T-helper 2 cell treated with Interferon-gamma antibody and Interleukin-4, amounts not matched to agents 100 ng/mL and 5 ng/mL, for 36 hours (primary cell): Measurements from ENCODE around the gene EIF6. TPM values are rescaled to one million over a fixed set of nuclear protein-coding genes. Genes with fewer than 3 reads are reported as not detected.

Experiments used
- intact Hi-C: fragments of 100-400 bp; cut with micrococcal nuclease; formaldehyde crosslinking; loops from one replicate; pipeline ENCODE4 v1.15.1; 2023
- total RNA-seq: library from RNA; stranded (reverse); gene quantifications from 2 replicates; pipeline ENCODE4 v1.2.3, GENCODE V29; 2022

EIF6 gene
- total RNA-seq, 1 donor from 2014 or later = 112 TPM

- intact Hi-C loops = no loop called here
These were observed 30.5 kb upstream of the EIF6 start for GRCh38 chr20:35314816-35315631.

DNA sequence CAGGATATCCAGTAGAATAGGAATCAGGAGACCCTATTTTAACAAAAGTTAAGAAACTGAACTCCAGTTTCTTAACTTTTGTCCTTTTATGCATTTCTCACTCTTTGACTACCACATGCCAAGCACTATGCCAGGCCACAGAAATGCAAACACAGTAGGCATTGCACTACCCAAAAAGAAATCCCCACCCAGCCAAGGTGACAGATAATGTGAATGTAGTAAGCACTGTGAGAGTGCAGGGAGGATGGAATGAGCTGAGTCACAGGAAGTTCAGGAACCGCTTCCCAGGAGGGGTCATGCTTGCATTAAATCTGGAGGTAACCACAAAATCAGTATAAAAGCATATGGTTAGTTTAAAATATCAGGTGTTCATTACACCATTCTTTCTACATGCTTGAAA lies 27.7 kb upstream of the EIF6 start:
- intact Hi-C loops = no loop called here

DNA sequence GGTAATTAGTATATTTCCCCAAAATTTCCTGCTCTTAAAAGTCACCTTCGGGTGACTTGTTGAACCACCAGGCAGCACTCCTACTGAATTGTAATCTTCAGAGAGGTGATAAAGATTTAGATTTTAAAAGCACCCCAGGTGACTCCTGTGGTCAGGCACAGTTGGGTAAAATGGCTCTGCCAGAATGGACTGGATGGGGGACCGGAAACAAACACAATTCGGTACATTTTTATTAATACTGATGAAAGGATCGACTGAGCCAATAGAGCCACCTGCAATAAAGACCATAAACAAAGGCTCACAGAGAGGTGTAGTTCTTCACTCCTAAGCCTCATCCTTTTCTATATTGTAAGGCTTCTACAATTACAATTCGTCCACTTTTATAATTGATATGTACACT lies 27.2 kb upstream of the EIF6 start:
- intact Hi-C loops = no loop called here

GRCh38 chr20:35311409-35311808 lies 26.8 kb upstream of the EIF6 start:
- intact Hi-C loops = no loop called here

DNA sequence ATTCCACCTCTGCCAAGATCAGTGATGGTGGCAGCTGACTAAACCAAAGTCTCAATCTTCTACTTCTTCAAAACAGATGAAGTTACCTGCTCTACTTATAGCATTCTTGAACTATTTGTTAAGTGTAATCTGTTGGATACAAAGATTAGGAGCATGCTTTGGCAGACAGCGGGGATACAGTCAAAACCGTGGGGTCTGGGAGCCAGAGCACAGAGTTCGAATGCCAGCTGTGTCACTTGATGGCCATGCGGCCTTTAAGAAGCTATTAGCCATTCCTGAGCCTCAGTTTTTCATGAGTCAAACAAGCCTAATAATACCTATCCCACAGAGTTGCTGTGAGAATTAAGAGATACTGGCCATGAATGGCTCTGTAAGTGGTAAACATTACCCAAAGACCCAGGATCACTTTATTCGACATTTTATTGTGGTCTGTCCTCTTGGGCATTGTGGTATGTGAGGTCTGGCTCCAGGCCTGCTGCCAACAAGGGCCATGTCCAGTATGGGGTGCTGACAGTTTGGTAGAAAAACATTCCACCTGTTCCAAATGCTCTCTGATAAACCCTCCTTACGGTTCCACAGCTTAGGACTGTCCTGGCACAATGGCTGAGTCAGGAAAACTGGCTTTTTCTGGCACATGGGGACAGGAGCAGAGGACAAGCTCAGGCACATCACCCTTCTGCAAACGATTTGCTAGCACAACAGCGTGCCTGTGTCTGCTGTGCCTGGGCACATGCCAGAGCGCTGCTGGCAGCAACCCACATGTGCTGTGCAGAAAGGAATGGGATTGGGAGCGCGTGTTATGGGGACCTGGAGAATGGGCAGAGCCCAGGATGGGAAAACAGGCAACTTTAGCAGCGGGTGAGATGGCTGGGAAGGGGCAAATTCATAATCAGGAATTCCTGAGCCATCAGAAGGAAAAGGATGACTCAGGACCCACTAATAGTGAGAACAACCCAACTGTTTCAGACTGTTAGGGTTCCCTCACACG lies 23.4 kb upstream of the EIF6 start:
- intact Hi-C loops = loop anchor here (10.0 kb wide), 1 partner anchor 307 kb away; the partner anchor contains the start of gene SPAG4

GRCh38 chr20:35306931-35307517 lies 22.5 kb upstream of the EIF6 start:
- intact Hi-C loops = loop anchor here (10.0 kb wide), 1 partner anchor 308 kb away; the partner anchor contains the start of gene SPAG4

DNA sequence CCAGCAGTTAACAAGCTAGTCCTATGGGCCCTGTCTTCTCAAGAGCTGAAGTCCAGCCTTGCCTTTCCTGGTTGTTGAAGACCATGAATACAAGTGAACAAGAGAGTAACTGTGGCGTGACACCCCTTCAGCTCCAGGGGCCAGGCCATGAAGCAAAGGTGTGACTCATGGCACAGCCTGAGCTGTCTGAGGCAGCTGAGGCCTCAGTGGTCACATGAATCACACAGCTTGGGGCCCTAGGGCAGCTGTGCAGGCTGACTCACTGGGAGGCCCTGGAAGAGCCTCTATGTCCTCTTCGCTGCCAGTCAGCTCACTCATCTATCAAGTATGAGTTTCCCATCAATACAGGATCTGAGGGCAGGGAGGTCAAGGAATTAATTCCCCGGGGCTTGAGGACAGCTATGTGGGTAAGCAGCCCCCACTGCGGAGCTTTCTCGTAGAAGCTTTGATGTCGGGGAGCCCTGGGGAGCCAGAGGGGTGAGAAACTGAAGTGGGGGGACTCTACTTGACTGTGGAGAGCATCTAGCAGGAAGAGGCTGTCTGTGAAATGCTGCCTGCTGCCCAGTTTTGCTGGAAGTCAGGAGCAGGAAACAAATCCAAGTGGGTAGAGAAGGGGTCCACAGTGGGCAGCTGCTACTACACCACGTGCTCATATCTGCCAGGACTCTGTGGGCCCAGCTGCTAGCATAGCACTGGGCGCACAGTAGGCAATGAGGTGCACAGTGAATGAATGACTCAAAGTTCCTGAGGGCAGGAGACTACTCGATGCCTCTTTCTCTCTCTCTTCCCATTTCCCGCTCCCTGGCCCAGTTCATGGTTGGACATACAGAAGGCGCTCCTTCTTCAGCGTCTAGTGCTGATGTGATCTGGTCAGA lies 21.3 kb upstream of the EIF6 start:
- intact Hi-C loops = loop anchor here (10.0 kb wide), 1 partner anchor 309 kb away; the partner anchor contains the start of gene SPAG4

- intact Hi-C loops = loop anchor here (1.0 to 10.0 kb wide), 4 partner anchors 24 to 310 kb away; partner anchors contain the start of gene SPAG4
These were observed 20.4 kb upstream of the EIF6 start for GRCh38 chr20:35304956-35305355.

- intact Hi-C loops = loop anchor here (1.0 to 10.0 kb wide), 4 partner anchors 25 to 311 kb away; partner anchors contain the start of gene SPAG4
These were observed 19.3 kb upstream of the EIF6 start for GRCh38 chr20:35303735-35304491.

DNA sequence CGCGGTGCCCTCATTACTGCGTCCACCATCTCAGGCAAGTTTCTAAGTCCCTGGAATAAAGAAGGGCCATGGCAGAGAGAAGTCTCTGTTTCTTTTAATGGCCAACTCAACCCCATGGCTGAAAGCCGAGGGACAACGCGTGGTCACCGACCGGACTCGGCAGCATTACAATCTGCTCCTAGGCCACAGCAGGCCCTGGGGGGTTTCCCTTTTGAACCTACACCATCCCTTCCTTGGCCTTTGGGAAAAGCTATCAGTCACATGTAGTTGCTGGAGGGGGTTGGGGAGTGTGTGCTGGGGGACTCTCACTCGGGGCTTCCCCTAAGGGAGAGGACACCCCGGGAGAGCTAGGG lies 18.8 kb upstream of the EIF6 start:
- intact Hi-C loops = loop anchor here (10.0 kb wide), 1 partner anchor 311 kb away; the partner anchor contains the start of gene SPAG4

- intact Hi-C loops = loop anchor here (10.0 kb wide), 1 partner anchor 312 kb away; the partner anchor contains the start of gene SPAG4
These were observed 18.1 kb upstream of the EIF6 start for GRCh38 chr20:35302421-35303335.

GRCh38 chr20:35301426-35301825 lies 16.9 kb upstream of the EIF6 start:
- intact Hi-C loops = loop anchor here (10.0 kb wide), 1 partner anchor 313 kb away; the partner anchor contains the start of gene SPAG4

- intact Hi-C loops = loop anchor here (10.0 kb wide), 1 partner anchor 314 kb away; the partner anchor contains the start of gene SPAG4
These were observed 16.1 kb upstream of the EIF6 start for GRCh38 chr20:35300469-35301262.

- intact Hi-C loops = loop anchor here (10.0 kb wide), 1 partner anchor 315 kb away; the partner anchor contains the start of gene SPAG4
These were observed 15.2 kb upstream of the EIF6 start for GRCh38 chr20:35299780-35300179.

- intact Hi-C loops = no loop called here
These were observed 13.7 kb upstream of the EIF6 start for GRCh38 chr20:35298264-35298663.

DNA sequence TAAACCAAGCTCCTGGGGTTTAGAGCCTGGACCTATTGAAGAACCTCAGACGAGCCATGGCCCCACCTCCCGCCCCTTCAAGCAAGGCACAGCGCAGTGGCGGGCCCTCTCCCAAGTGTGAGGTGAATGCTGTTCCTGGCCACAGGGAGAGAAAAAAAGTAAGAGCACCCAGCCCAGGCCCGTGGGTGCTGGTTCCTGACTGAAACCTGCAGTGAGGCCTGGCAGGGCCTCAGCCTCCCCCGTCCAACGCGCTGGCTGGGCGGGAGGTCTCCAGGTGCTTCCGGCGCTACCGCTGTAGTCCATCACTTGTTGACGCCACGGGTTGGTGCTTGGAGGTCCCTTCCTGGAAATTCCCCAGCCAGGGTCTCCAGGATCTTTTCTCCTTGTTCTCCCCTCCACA lies 13.2 kb upstream of the EIF6 start:
- intact Hi-C loops = no loop called here

- intact Hi-C loops = no loop called here
These were observed 12.6 kb upstream of the EIF6 start for GRCh38 chr20:35297155-35297554.
